A549 (cell line): ENCODE measurements around the gene TLR3. TPM values are rescaled to one million over a fixed set of nuclear protein-coding genes. Genes with fewer than 3 reads are reported as not detected.

Source experiments
- ATAC-seq, 2 experiments: fragments of 200-7000 bp in 1 of 2; fragments of >200 bp in 1 of 2; cut with Nextera tagmentation in 1 of 2; cut with Tn5 transposase in 1 of 2; 3 replicates each; pipeline versions ENCODE4 v1.8.0 to v1.9.1; 2018 to 2020; ENCODE audit warnings: mild to moderate bottlenecking in 1 of 2, moderate library complexity in 1 of 2
- CTCF ChIA-PET: fragments of 300-600 bp; sonication (Branson Sonifier 250); formaldehyde crosslinking; extraction: SDS; loops from one replicate; lab custom pipeline; 2021; ENCODE audit warnings: antibody characterized with exemption, inconsistent platforms; lab: Yijun Ruan, JAX
- POLR2A ChIA-PET: fragments of 350-600 bp; formaldehyde crosslinking; extraction: SDS; loops from one replicate; lab custom pipeline; 2021; ENCODE audit warnings: antibody characterized with exemption, inconsistent platforms; lab: Yijun Ruan, JAX
- DNase-seq, 2 experiments: peaks; one replicate each; pipeline versions ENCODE4 v3.0.0 to v3.0.0-alpha.2; 2011 to 2016; ENCODE audit warnings: low read depth in 1 of 2, low spot score in 1 of 2
- FAIRE-seq: peaks from 2 replicates; lab custom pipeline; 2011; peaks lifted over from hg19 to GRCh38; lab: Jason Lieb, UNC
- H3K27ac ChIP-seq, 2 experiments: fragments of >200 bp; sonication (Bioruptor Twin); formaldehyde crosslinking; 3 replicates each; pipeline ENCODE4 v1.5.1; 2016 to 2017
- H3K4me1 ChIP-seq: fragments of >200 bp; sonication (Bioruptor Twin); formaldehyde crosslinking; 3 replicates; pipeline ENCODE4 v1.6.1; 2016
- H3K4me2 ChIP-seq: fragments of >200 bp; sonication (Bioruptor Twin); formaldehyde crosslinking; 3 replicates; pipeline ENCODE4 v1.6.1; 2016
- H3K4me3 ChIP-seq: fragments of >200 bp; sonication (Bioruptor Twin); formaldehyde crosslinking; 3 replicates; pipeline ENCODE4 v1.5.1; 2016
- H3K9me3 ChIP-seq: fragments of >200 bp; sonication (Bioruptor Twin); formaldehyde crosslinking; 3 replicates; pipeline ENCODE4 v1.6.1; 2016
- CEBPB ChIP-seq, 2 experiments: fragments of >200 bp in 1 of 2; sonication (Bioruptor Twin) in 1 of 2; formaldehyde crosslinking in 1 of 2; IDR thresholded peaks; 2 replicates each; pipeline ENCODE4 v1.6.1; 2012 to 2016
- CTCF ChIP-seq: fragments of >200 bp; sonication (Bioruptor Twin); formaldehyde crosslinking; IDR thresholded peaks from 3 replicates; pipeline ENCODE4 v1.5.1; 2016
- EHF ChIP-seq: fragments of 250-450 bp; sonication (Bioruptor Pico); IDR thresholded peaks from 2 replicates; pipeline ENCODE4 v1.5.0; 2020; ENCODE audit warnings: mild to moderate bottlenecking
- FOSB ChIP-seq: fragments of 250-450 bp; sonication (Bioruptor Pico); IDR thresholded peaks from 2 replicates; pipeline ENCODE4 v1.5.0; 2020; ENCODE audit warnings: mild to moderate bottlenecking, moderate library complexity
- HES2 ChIP-seq: fragments of >200 bp; sonication (Bioruptor Twin); formaldehyde crosslinking; IDR thresholded peaks from 2 replicates; pipeline ENCODE4 v1.6.1; 2016
- HMGXB4 ChIP-seq: fragments of 250-450 bp; sonication (Bioruptor Pico); IDR thresholded peaks from 2 replicates; pipeline ENCODE4 v1.5.0; 2021; ENCODE audit warnings: mild to moderate bottlenecking, moderate library complexity, borderline replicate concordance
- HOXB13 ChIP-seq: fragments of 250-450 bp; sonication (Bioruptor Pico); IDR thresholded peaks from 2 replicates; pipeline ENCODE4 v1.5.0; 2020; ENCODE audit warnings: low read depth, mild to moderate bottlenecking, moderate library complexity
- JUN ChIP-seq, 2 experiments: fragments of >200 bp; sonication (Bioruptor Twin); formaldehyde crosslinking; IDR thresholded peaks; 2 replicates in 1 of 2; 3 replicates in 1 of 2; pipeline ENCODE4 v1.6.1; 2016 to 2017
- MAFK ChIP-seq: fragments of 450-650 bp; IDR thresholded peaks from 2 replicates; pipeline ENCODE4 v1.6.1; 2014; ENCODE audit not compliant: partially characterized antibody
- MAZ ChIP-seq: fragments of 150-350 bp; IDR thresholded peaks from 2 replicates; pipeline ENCODE4 v1.6.1; 2014; ENCODE audit warnings: antibody characterized with exemption, low read depth, low read length, borderline replicate concordance
- NFE2L2 ChIP-seq: fragments of 150-350 bp; conservative IDR thresholded peaks from 2 replicates; pipeline ENCODE4 v1.6.1; 2014; ENCODE audit warnings: low read length
- POLR2A ChIP-seq: IDR thresholded peaks from 2 replicates; pipeline ENCODE4 v1.6.1; 2012; ENCODE audit warnings: mild to moderate bottlenecking, low read length
- REST ChIP-seq: fragments of 200-600 bp; sonication (generic); IDR thresholded peaks from 2 replicates; pipeline ENCODE4 v1.6.1; 2016; ENCODE audit warnings: antibody characterized with exemption, mild to moderate bottlenecking, moderate library complexity
- TP53 ChIP-seq: fragments of 250-450 bp; sonication (Bioruptor Pico); IDR thresholded peaks from 2 replicates; pipeline ENCODE4 v1.5.0; 2021; ENCODE audit warnings: mild to moderate bottlenecking, moderate library complexity
- ZC3H11A ChIP-seq: fragments of 450-650 bp; IDR thresholded peaks from 2 replicates; pipeline ENCODE4 v1.6.1; 2014; ENCODE audit warnings: antibody characterized with exemption, mild to moderate bottlenecking
- ZNF302 ChIP-seq: fragments of 250-450 bp; sonication (Bioruptor Pico); IDR thresholded peaks from 2 replicates; pipeline ENCODE4 v1.9.0; 2021; ENCODE audit warnings: inconsistent platforms, mild to moderate bottlenecking, moderate library complexity
- WGBS: methylation state at CpG from one replicate; pipeline ENCODE4 v1.1.6; 2017; ENCODE audit errors: missing lambda C conversion rate; 5-methylcytosine and 5-hydroxymethylcytosine counted together
- polyA plus RNA-seq, 4 experiments: library from polyadenylated mRNA; depleted of rRNA in 3 of 4; stranded (reverse); fragments of >200 nt; fragmentation: RNase III in 1 of 4; extraction: RNeasy Plus Mini Kit Qiagen cat#74134 plus additional on column Dnase treatment in 1 of 4; gene quantifications; 2 replicates in 3 of 4; 3 replicates in 1 of 4; pipeline ENCODE4 v1.2.3, GENCODE V29; 2011 to 2017

The TLR3 gene
- polyA plus RNA-seq, 2 of the 4 experiments (the other 2 are of a cell fraction) = 0.09 to 0.81 TPM

- 100% methylated on average over 3 of the region's 3 CpGs for WGBS
- Histone ChIP-seq H3K4me1 (no peaks in the 10 kb centered on the region), H3K27ac (no peak overlapping the region), H3K9me3 (no peaks in the 10 kb centered on the region), H3K4me2 (no peak overlapping the region), H3K4me3 (no peak overlapping the region)
- FAIRE-seq (no peak), ATAC-seq (no peak), DNase-seq (no peak)
- ChIA-PET CTCF (interaction anchor here (1.0 kb wide), 1 partner anchor 587 kb away, joined by 3 read pairs; no protein-coding TSS in a partner anchor), POLR2A (no interaction called here)
- no peak for TF ChIP-seq NFE2L2
- no peak for TF ChIP-seq HMGXB4 (CRISPR knock-in tag)
- no peak for TF ChIP-seq ZNF302 (CRISPR knock-in tag)
- TF ChIP-seq MAFK = peak; percentile 49
- no peak for TF ChIP-seq REST
- no peak for TF ChIP-seq CEBPB (IDR thresholded peaks at IDR 0.05)
- TF ChIP-seq ZC3H11A = no peak
Observed at GRCh38 chr4:186058980-186059316, 10.0 kb upstream of the TLR3 start.

GRCh38 chr4:186061921-186062320 lies 7.0 kb upstream of the TLR3 start:
- no peak overlapping the region for H3K27ac ChIP-seq
- no peak for FAIRE-seq
- no peak overlapping the region for H3K4me2 ChIP-seq
- TF ChIP-seq HOXB13 (CRISPR knock-in tag) (no peak), CTCF (no peak), HMGXB4 (CRISPR knock-in tag) (no peak), TP53 (CRISPR knock-in tag) (no peak), EHF (no peak), HES2 (no peak), POLR2A (no peak), JUN (IDR thresholded peaks at IDR 0.05) (no peak), CEBPB (IDR thresholded peaks at IDR 0.05) (no peak), FOSB (no peak), MAZ (no peak)
- TF ChIP-seq, all 56 proteins: peak for 0
- Histone ChIP-seq H3K9me3 (no peaks in the 10 kb centered on the region), H3K4me1 (no peaks in the 10 kb centered on the region), H3K4me3 (no peak overlapping the region)
- ChIA-PET POLR2A (no interaction called here), CTCF (interaction anchor here (0.8 to 0.9 kb wide), 2 partner anchors 14 to 76 kb away, joined by 3 to 5 read pairs; no protein-coding TSS in a partner anchor)
- ATAC-seq = no peak
- DNase-seq = no peak
- 52% methylated on average over 4 of the region's 4 CpGs for WGBS
